HEK293T (cell line): ENCODE data around the gene RBFOX2.

Source experiments
- ARNT ChIP-seq: fragments of 450-650 bp; IDR thresholded peaks from 2 replicates; pipeline ENCODE4 v1.6.1; 2017; ENCODE audit warnings: mild to moderate bottlenecking
- BHLHE40 ChIP-seq: fragments of 450-650 bp; IDR thresholded peaks from 2 replicates; pipeline ENCODE4 v1.6.1; 2016; ENCODE audit warnings: mild to moderate bottlenecking, moderate library complexity, borderline replicate concordance
- CTBP1 ChIP-seq: fragments of 450-650 bp; IDR thresholded peaks from 2 replicates; pipeline ENCODE4 v1.6.1; 2016; ENCODE audit warnings: borderline replicate concordance
- FOXA1 ChIP-seq: fragments of 450-650 bp; IDR thresholded peaks from 2 replicates; pipeline ENCODE4 v1.6.1; 2016; ENCODE audit warnings: mild to moderate bottlenecking
- FOXK2 ChIP-seq: fragments of 450-650 bp; IDR thresholded peaks from 2 replicates; pipeline ENCODE4 v1.6.1; 2016; ENCODE audit warnings: mild to moderate bottlenecking
- FOXM1 ChIP-seq: fragments of 450-650 bp; IDR thresholded peaks from 2 replicates; pipeline ENCODE4 v1.6.1; 2017; ENCODE audit warnings: mild to moderate bottlenecking, borderline replicate concordance
- HDGF ChIP-seq: fragments of 450-650 bp; IDR thresholded peaks from 2 replicates; pipeline ENCODE4 v1.6.1; 2017; ENCODE audit warnings: antibody characterized with exemption, borderline replicate concordance
- LEF1 ChIP-seq: fragments of 450-650 bp; IDR thresholded peaks from 2 replicates; pipeline ENCODE4 v1.6.1; 2017; ENCODE audit warnings: mild to moderate bottlenecking, borderline replicate concordance
- SP1 ChIP-seq: fragments of 450-650 bp; IDR thresholded peaks from 2 replicates; pipeline ENCODE4 v1.6.1; 2017
- TARDBP ChIP-seq: fragments of 450-650 bp; IDR thresholded peaks from 2 replicates; pipeline ENCODE4 v1.6.1; 2016
- ZNF384 ChIP-seq: fragments of 450-650 bp; IDR thresholded peaks from 2 replicates; pipeline ENCODE4 v1.6.1; 2016

DNA sequence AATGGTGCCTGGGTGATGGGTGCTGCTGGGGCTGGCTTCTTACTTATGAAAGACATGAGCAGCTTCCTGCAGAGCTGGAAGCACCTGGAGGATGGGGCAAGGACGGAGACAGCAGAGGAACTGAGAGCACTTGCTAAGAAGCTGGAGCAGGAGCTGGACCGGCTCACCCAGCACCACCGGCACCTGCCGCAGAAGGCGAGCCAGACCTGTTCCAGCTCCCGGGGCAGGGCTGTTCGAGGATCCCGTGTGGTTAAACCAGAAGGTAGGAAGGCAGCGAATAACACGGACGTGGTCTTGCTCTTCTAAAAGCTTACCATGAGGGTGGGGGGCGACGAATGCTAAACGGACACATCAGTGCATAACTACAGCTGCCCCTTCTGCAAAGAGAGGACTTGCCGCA lies 301.7 kb downstream of the RBFOX2 start:
- TF ChIP-seq ARNT (no peak), SP1 (no peak), ZNF384 (no peak), LEF1 (no peak), FOXA1 (no peak), BHLHE40 (no peak), FOXK2 (no peak), CTBP1 (no peak), FOXM1 (no peak), HDGF (no peak), TARDBP (no peak)
